ENCODE results near the gene RBAK.
A peak's percentile ranks its signal among the peaks of the same experiment; 100 is the strongest.
"Not testable (repeated sequence)": the region's sequence is repeated elsewhere in the genome, so short reads cannot be mapped to it uniquely, and the experiment has no call there.

Gene RBAK

DNA sequence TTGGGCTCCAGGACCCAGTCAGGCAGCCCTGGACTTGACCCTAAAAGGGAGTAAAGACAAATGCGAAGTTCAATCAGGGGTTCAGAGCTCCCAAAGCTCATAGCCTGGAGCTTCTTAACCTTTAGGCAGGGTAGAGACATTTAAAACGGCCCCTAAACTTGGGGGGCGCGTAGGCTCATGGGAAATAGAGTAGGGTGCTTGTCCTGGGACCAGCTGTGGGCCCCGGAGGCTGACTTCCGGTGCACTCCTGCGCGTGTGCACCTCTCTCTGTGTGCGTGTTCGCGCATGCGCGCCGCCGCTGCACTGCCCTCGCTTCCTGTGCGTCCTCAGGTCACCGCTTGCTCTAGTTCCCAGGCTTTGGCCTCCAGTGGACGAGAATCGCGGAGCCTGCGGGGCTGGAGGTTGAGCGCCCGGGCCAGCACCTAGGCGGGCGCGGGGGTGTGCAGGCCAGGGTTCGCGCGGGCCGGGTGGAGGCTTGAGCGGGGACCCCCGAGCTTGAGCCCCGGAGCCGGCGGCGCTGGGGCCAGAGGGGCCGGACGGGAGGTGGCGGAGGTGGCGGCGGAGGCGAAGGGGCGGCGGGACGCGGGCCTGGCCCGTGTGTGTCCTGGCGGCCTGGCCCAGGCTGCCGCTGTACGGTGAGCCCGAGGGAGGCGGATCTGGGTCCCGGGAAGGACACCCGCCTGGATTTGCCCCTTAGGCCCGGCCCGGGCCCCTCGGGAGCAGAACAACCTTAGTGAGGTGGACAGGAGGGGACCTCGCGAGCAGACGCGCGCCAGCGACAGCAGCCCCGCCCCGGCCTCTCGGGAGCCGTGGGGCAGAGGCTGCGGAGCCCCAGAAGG lies at the start of gene RBAK:
TSS of gene RBAK (plus strand) at position 303 of the 839 bp plus-strand sequence. CDS start 2,217 bp downstream, outside the sequence.
- DNase-seq: peak; percentile 93

DNA sequence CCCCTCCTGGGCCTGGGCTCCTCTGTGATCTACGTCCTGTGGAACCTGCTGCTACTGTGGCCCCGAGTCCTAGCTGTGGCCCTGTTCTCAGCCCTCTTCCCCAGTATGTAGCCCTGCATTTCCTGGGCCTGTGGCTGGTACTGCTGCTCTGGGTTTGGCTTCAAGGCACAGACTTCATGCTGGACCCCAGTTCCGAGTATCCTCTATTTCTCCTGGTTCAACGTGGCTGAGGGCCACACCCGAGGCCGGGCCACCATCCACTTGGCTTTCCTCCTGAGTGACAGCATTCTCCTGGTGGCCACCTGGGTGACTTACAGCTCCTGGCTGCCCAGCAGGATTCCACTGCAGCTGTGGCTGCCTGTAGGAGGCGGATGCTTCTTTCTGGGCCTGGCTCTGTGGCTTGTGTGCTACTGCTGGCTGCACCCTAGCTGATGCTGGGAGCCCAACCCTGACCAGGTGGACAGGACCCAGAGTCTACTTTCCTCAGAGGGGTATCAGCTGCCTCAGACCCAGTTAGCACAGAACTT lies 48.9 kb upstream of the RBAK start:
- DNase-seq: no peak

- DNase-seq: no peak
These were observed 47.4 kb upstream of the RBAK start for GRCh38 chr7:4998244-4998643.

GRCh38 chr7:4998910-4999309 lies 46.8 kb upstream of the RBAK start:
- no peak for DNase-seq

GRCh38 chr7:4999369-4999950 lies 46.2 kb upstream of the RBAK start:
- DNase-seq: no peak

GRCh38 chr7:5001003-5001402 lies 44.7 kb upstream of the RBAK start:
- no peak for DNase-seq

DNA sequence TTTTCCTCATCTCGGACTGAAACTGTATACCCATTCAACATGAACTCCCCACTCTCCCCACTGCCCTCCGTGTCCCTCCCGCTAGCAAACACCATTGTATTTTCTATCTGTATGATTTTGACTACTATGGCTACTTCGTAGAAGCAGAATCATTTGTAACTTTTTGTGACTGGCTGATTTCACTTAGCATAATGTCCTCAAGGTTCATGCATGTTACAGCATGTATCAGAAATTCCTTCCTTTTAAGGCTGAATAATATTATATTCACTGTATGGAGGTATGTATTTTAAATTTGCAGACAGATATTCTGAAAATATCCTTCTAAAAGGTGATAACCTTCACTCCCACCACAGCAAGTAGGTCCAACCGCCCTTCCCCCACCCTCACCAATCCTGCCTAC lies 43.7 kb upstream of the RBAK start:
- DNase-seq: no peak

DNA sequence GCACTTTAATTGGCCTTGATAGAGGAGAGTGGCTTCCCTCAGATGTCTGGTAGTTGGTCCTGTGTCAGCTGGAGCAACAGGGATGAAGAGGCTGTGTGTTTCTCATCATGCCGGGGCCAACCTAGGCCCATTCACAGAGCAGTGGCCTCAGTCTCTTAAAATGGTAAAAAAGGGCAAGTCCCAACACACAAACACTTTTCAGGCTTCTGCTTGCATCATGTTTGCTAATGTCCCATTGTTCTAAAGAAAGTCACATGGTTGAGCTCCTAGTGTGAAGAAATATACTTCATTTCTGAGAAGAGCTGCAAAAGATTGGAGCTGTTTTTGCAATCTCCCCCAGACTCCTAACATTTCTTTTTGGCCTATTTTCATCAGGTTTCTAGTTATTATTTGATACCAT lies 40.6 kb upstream of the RBAK start:
- no peak for DNase-seq

DNA sequence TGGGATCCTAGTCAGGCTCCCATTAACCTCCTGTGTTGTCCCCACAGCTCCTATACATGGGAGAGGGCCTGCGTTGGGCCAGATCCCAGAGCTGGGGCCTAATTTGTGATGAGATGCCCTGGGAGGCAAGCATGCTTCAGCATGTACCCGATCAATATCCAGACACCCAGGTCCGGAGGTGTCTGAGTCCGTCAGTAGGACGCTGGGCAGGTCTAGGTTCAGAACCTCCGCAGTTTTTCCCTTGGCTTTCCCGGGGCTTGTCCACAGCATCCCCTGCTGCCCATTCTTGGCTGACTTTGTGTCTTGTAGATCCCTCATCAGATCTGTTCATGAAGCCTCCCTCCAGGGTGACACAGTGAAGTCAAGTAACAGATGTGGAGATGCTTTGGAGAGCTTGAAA lies 32.7 kb upstream of the RBAK start:
- no peak for DNase-seq

DNA sequence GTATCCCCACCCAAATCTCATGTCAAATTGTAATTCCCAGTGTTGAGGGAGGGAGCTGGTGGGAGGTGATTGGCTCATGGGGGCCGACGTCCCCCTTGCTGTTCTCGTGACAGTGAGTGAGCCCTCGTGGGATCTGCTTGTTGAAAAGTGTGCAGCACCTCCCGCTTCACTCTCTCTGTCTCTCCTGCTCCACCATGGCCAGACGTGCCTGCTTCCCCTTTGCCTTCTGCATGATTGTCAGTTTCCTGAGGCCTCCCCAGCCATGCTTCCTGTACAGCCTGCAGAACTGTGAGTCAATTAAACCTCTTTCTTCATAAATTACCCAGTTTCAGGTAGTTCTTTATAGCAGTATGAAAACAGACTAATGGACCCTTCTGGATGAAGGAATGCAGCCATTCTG lies 29.7 kb upstream of the RBAK start:
- DNase-seq: not testable (repeated sequence)

GRCh38 chr7:5017626-5018025 lies 28.0 kb upstream of the RBAK start:
- not testable (repeated sequence) for DNase-seq

- no peak for DNase-seq
These were observed 25.6 kb upstream of the RBAK start for GRCh38 chr7:5020098-5020497.

DNA sequence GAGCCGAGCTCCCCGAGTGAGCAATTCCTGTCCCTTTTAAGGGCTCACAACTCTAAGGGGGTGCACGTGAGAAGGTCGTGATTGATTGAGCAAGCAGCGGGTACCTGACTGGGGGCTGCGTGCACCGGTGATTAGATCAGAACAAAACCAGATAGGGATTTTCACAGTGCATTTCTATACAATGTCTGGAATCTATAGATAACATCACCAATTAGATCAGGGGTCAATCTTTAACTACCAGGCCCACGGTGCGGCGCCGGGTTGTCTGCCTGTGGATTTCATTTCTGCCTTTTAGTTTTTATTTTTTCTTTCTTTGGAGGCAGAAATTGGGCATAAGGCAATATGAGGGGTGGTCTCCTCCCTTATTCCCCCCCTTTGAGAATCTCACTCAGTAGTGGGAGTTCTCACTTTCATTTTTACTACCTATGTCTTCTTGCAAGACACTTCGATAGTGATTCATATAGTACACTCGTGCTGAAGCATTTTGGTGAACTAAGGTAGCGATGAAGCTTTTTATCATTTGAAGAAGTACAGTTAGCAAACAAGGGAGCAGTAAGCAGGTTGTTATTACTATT lies 24.6 kb upstream of the RBAK start:
- not testable (repeated sequence) for DNase-seq

DNA sequence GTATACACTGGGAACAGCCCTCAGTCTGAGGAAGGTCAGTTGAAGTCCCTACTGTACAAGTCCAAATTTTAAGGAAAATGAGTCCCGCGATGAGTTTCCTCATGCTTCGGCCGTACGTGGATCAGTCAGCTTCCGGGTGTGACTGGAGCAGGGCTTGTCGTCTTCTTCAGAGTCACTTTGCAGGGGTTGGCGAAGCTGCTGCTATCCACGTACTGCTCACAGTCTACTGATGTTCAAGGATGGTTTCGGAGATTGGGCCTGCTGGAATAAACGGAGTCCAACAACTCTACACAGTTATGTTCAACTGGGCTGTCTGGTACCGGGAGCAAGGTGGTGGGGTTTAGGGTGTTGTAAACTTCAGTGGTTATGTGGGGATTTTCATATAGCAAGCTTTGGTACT lies 22.0 kb upstream of the RBAK start:
- not testable (repeated sequence) for DNase-seq

GRCh38 chr7:5027796-5028410 lies 17.8 kb upstream of the RBAK start:
- not testable (repeated sequence) for DNase-seq

- not testable (repeated sequence) for DNase-seq
These were observed 12.5 kb upstream of the RBAK start for GRCh38 chr7:5033186-5033585.

DNA sequence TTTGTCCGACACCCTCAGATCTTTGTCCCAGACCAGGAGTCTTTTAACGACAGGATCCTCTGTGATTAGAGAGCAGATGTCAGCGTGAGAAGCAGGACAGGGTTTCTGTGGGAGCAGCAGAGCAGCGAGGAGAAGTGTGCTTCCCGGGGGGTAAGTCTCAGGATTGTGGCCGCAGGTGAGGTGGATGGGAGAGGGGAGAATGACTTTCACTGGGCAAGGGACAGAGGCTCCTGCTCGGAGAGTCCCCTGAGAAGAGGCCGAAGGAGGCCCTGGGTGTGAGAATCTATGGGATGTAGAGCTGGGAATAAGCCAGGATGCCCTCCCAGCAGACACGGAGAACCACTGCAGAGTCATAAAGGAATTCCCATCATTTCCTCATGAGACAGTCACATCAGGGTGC lies 10.4 kb upstream of the RBAK start:
- DNase-seq: no peak

DNA sequence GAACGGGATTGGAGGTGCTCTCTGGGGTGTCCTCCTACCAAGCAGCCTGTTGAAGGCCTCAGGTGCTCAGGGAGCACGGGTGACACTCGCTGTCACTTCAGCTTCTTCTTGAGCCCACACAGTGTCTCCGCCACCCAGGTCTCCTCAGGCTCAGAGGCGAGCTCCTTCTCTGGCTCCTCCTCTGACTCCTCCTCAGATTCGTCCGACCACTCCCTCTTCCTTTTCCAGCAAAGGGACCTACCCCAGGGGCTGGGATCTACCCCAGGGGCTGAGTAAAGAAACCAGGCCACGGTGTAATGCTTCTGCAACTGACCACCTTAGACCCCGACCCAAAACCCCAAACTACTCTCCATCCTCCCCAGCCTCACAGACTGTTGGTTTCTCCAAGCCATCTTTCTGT lies 9.2 kb upstream of the RBAK start:
- DNase-seq: no peak

DNA sequence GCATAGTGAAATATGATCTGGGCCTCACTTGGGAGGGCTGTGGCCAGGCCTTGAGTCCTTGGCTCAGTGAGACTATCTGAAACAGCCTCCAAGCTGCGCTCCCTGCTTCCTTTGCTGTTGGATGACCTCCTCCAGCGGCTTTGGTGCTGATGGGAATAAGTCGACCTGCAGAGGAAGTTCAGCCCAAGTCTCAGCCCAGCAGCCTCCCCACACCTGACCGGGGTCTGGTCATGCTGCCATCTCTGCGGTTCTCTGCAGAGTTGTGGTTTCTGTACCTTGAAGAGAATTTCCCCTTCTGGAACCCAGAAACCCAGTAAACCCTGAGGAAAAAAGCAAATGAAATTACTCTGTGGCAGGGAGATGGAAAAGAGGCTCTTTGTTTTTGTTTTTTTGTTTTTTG lies 4.6 kb upstream of the RBAK start:
- DNase-seq: no peak

DNA sequence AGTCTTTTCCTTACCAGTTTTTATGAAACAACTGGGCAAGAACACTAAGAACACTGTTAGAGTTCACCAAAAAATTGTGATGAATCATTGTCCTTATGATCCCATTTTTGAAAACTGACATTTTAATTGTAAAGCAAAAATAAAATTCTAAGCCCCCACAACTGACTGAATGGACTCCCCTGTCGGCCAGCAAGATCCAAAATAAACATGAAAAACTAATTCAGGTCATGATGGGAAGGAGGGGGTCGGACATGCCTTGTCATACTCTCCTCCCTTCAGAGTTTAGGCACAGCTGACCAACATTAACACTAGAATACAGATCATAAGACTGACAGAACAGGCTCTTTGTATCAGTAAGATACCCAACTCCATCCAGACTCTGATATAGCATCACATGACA lies 2.0 kb upstream of the RBAK start:
- no peak for DNase-seq

DNA sequence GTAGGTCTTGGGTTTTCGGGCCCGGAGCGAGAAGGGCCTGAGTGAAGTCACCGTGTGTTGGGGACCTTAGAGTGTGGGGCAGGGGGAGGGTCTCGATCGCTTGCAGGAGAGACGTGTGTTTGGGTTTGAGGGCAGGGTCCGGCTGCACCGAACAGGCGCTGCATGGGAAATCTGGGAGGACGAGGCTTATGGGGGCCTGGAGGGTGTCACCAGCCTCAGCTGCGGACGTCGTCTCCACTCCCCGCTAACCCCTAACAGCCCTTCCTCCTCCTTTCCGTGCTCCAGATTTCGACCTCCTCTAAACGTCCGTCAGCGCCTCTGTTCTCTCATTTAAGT lies 705 bp downstream of the RBAK start:
- DNase-seq: not testable (repeated sequence)

- not testable (repeated sequence) for DNase-seq
These were observed 1.5 kb downstream of the RBAK start for GRCh38 chr7:5047127-5047526.

DNA sequence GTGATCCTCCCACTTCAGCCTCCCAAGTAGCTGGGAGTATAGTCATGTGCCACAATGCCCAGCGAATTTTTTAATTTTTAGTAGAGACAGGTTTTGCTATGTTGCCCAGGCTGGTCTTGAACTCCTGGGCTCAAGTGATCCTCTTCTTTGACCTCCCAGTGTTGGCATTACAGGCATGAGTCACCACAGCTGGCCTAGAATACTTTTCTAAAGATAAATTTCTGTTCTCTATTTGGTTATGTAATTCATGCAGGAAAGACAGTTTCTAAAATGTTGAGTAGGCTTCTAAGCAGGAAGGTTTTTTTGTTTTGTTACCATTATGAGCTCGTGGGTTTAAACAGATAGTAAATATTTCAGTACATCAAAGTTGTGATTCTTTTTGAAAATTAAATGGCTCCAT lies 5.0 kb downstream of the RBAK start:
- no peak for DNase-seq

GRCh38 chr7:5051731-5052130 lies 6.1 kb downstream of the RBAK start:
- DNase-seq: not testable (repeated sequence)
